ENCODE measurements around the gene RTKN. TPM values are rescaled to one million over a fixed set of nuclear protein-coding genes. Genes with fewer than 3 reads are reported as not detected.

RTKN gene
- 39.1 and 48.0 TPM in 2 replicates for total RNA-seq

GRCh38 chr2:74441690-74442482, at the start of gene RTKN:
Gene RTKN (minus strand): TSS chr2:74441937. CDS start chr2:74441816, 121 bp downstream.

GRCh38 chr2:74482801-74483674, 41.3 kb upstream of the RTKN start, which contains the start of the genes CCDC142 and TTC31:
Gene CCDC142 (minus strand): TSS chr2:74482998. CDS start chr2:74482837, 161 bp downstream.
Gene TTC31 (plus strand): TSS chr2:74483081. CDS start chr2:74483096, 15 bp downstream.

GRCh38 chr2:74472086-74472944, 30.6 kb upstream of the RTKN start, which contains the start of gene MRPL53:
Gene MRPL53 (minus strand): TSS chr2:74472680. CDS start chr2:74472660, 20 bp downstream.

GRCh38 chr2:74458132-74458937, 16.6 kb upstream of the RTKN start, which contains the start of gene WBP1:
Gene WBP1 (plus strand): TSS chr2:74458438. CDS start chr2:74458603, 165 bp downstream.

GRCh38 chr2:74454654-74455511, 13.1 kb upstream of the RTKN start, which contains the start of gene INO80B:
Gene INO80B (plus strand): TSS chr2:74455087. CDS start chr2:74455117, 30 bp downstream.

GRCh38 chr2:74421221-74421870, 20.4 kb downstream of the RTKN start, which contains the start of the genes C2orf81 and WDR54:
Gene C2orf81 (minus strand): TSS chr2:74421619. CDS start chr2:74421560, 59 bp downstream.
Gene WDR54 (plus strand): TSS chr2:74421730. CDS start chr2:74422154, 424 bp downstream.

GRCh38 chr2:74379851-74380789, 61.6 kb downstream of the RTKN start, which contains the start of gene DCTN1:
Gene DCTN1 (minus strand): TSS chr2:74380311. CDS start chr2:74380037, 274 bp downstream.

Other genes with a start within 250 kb of the RTKN start
- 65.7 and 112 TPM in 2 replicates for gene MTHFD2, start 243.3 kb downstream of the RTKN start, total RNA-seq
- gene SLC4A5, start 98.5 kb downstream of the RTKN start, total RNA-seq = under 0.01 and 0.51 TPM in 2 replicates
- gene DCTN1, start 61.6 kb downstream of the RTKN start, total RNA-seq = 84.4 and 103 TPM in 2 replicates
- 2.4 and 4.9 TPM in 2 replicates for gene C2orf81, start 20.3 kb downstream of the RTKN start, total RNA-seq
- 46.8 and 49.0 TPM in 2 replicates for gene WDR54, start 20.2 kb downstream of the RTKN start, total RNA-seq
- gene INO80B, start 13.2 kb upstream of the RTKN start, total RNA-seq = 12.4 and 16.8 TPM in 2 replicates
- 56.4 and 113 TPM in 2 replicates for gene WBP1, start 16.5 kb upstream of the RTKN start, total RNA-seq
- gene MOGS, start 23.4 kb upstream of the RTKN start, total RNA-seq = 68.6 and 75.9 TPM in 2 replicates
- 26.5 and 31.4 TPM in 2 replicates for gene MRPL53, start 30.7 kb upstream of the RTKN start, total RNA-seq
- 6.0 and 9.5 TPM in 2 replicates for gene CCDC142, start 41.1 kb upstream of the RTKN start, total RNA-seq
- 20.8 and 22.2 TPM in 2 replicates for gene TTC31, start 41.1 kb upstream of the RTKN start, total RNA-seq
- 1.5 and 6.7 TPM in 2 replicates for gene LBX2, start 57.7 kb upstream of the RTKN start, total RNA-seq
- gene PCGF1, start 65.8 kb upstream of the RTKN start, total RNA-seq = 10.4 and 15.0 TPM in 2 replicates
- not detected in 2 replicates for gene TLX2, start 72.5 kb upstream of the RTKN start, total RNA-seq
- not detected in 2 replicates for gene DQX1, start 84.3 kb upstream of the RTKN start, total RNA-seq
- gene AUP1, start 87.8 kb upstream of the RTKN start, total RNA-seq = 96.3 and 120 TPM in 2 replicates
- 39.9 and 45.8 TPM in 2 replicates for gene HTRA2, start 88.0 kb upstream of the RTKN start, total RNA-seq
- gene LOXL3, start 112.0 kb upstream of the RTKN start, total RNA-seq = 9.0 and 14.8 TPM in 2 replicates
- 32.8 and 43.5 TPM in 2 replicates for gene DOK1, start 112.8 kb upstream of the RTKN start, total RNA-seq
- gene M1AP, start 206.4 kb upstream of the RTKN start, total RNA-seq = 1.1 and 1.3 TPM in 2 replicates
- gene SEMA4F, start 212.3 kb upstream of the RTKN start, total RNA-seq = 12.7 and 12.9 TPM in 2 replicates

All from mesangial cell (primary cell).